Neural crest cell (in vitro differentiated cells): ENCODE data around the gene NRXN3. TPM values are rescaled to one million over a fixed set of nuclear protein-coding genes. Genes with fewer than 3 reads are reported as not detected.

Source experiments
- DNase-seq: peaks from one replicate; pipeline ENCODE4 v3.0.0; 2021; ENCODE audit warnings: low read depth, mixed read lengths, low spot score
- H3K27ac Mint-ChIP-seq: one replicate; pipeline ENCODE4 v1.8.0; 2021; ENCODE audit warnings: mild to moderate bottlenecking, mixed read lengths; ENCODE audit not compliant: unreplicated experiment
- H3K27me3 Mint-ChIP-seq: 2 replicates; pipeline ENCODE4 v1.8.0; 2021; ENCODE audit warnings: low read depth, mild to moderate bottlenecking, mixed read lengths
- H3K36me3 Mint-ChIP-seq: 2 replicates; pipeline ENCODE4 v1.8.0; 2021; ENCODE audit warnings: low read depth, mild to moderate bottlenecking, mixed read lengths
- H3K4me1 Mint-ChIP-seq: 2 replicates; pipeline ENCODE4 v1.8.0; 2021; ENCODE audit warnings: mixed read lengths
- H3K4me3 Mint-ChIP-seq: one replicate; pipeline ENCODE4 v1.8.0; 2021; ENCODE audit warnings: mild to moderate bottlenecking, mixed read lengths
- H3K9me3 Mint-ChIP-seq: 2 replicates; pipeline ENCODE4 v1.8.0; 2021; ENCODE audit warnings: mixed read lengths
- total RNA-seq: library from RNA; stranded (reverse); gene quantifications from 2 replicates; pipeline ENCODE4 v1.2.1, GENCODE V29; 2021
- TF ChIP-seq, protein P1 (sequence below): fragments of 200-600 bp; sonication (generic); conservative IDR thresholded peaks from 2 replicates; pipeline ENCODE4 v1.5.0; 2021; ENCODE audit warnings: antibody characterized with exemption, mild to moderate bottlenecking

Gene NRXN3
- total RNA-seq, 1 donor from 2014 or later, result 2.5 TPM

DNA sequence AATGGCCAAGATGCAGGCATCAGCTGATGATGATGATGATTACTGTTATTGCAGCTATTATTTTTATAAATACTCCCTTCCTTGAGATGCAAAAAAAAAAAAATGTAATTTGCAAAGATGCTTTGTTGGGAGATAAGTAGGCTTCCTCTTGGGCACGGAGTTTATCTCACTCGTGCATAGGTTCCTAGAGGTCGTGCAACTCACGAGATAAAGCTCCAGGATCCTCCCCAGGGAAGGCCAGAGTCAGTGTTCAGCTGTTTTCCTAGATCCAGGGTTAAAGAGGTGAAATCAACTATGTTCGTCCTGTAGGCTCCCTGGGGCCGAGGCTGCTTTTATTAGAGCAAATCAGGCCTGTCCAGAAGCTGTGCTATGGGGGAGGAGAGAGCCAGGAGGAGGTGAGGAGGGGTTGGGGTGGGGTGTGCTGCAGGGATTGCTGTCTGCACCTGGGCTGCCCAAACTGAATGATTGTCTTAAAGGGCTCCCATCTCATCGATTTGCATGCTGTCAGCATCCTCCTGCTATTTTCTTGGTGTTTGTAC is 270.3 kb downstream of the NRXN3 start:
- Mint-ChIP-seq H3K4me3 (no peak overlapping the region), H3K27ac (peak overlapping the region; percentile 24), H3K4me1 (no peaks in the 10 kb centered on the region), H3K9me3 (no peaks in the 10 kb centered on the region), H3K36me3 (no peaks in the 10 kb centered on the region), H3K27me3 (peaks cover 46% of the 10 kb centered on the region)
- TF ChIP-seq, protein P1, sequence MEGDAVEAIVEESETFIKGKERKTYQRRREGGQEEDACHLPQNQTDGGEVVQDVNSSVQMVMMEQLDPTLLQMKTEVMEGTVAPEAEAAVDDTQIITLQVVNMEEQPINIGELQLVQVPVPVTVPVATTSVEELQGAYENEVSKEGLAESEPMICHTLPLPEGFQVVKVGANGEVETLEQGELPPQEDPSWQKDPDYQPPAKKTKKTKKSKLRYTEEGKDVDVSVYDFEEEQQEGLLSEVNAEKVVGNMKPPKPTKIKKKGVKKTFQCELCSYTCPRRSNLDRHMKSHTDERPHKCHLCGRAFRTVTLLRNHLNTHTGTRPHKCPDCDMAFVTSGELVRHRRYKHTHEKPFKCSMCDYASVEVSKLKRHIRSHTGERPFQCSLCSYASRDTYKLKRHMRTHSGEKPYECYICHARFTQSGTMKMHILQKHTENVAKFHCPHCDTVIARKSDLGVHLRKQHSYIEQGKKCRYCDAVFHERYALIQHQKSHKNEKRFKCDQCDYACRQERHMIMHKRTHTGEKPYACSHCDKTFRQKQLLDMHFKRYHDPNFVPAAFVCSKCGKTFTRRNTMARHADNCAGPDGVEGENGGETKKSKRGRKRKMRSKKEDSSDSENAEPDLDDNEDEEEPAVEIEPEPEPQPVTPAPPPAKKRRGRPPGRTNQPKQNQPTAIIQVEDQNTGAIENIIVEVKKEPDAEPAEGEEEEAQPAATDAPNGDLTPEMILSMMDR, result no peak
- no peak for DNase-seq

DNA sequence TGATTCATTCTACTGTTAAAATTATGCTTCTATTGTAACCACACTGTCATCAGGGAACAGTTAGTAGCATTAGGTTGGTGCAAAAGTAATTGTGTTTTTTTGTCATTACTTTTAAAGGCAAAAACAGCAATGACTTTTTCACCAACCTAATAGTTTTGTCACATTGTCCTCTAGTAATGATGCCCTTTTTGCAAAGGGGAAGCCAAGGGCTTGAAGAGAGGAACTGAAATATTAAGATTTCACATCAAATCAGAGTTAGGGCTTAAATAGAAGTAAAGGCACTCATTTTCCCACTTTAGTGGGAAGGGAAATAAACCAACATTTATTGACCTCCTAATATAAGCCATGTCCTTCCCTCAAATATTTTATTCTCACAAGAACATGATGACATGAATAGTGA is 273.7 kb downstream of the NRXN3 start:
- Mint-ChIP-seq H3K4me3 (no peak overlapping the region), H3K4me1 (no peaks in the 10 kb centered on the region), H3K36me3 (no peaks in the 10 kb centered on the region), H3K27me3 (peaks cover 38% of the 10 kb centered on the region), H3K27ac (no peak overlapping the region), H3K9me3 (no peaks in the 10 kb centered on the region)
- no peak for DNase-seq
- TF ChIP-seq, protein P1, result no peak

DNA sequence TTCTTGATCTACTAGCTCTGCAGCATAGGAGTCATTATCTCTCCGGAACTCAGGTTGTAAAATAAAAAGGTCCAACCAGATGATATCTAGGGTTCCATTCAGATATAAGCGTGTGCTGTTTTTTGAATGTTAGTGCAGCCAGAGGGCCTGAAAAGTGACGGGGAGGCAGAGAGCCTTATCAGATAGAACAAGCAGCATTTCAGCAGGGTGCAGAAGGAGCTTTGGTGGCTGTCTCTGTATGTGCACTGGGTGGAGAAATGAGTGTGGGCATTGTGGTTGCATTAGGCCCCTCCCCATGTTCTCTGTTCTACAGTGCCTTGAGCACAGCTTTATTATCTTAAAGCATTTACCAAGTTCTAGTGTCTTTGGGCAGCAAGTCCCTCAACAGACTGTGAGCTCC is 275.1 kb downstream of the NRXN3 start:
- no peak for DNase-seq
- Mint-ChIP-seq H3K27me3 (peaks cover 29% of the 10 kb centered on the region), H3K27ac (no peak overlapping the region), H3K36me3 (no peaks in the 10 kb centered on the region), H3K4me1 (no peaks in the 10 kb centered on the region), H3K9me3 (no peaks in the 10 kb centered on the region), H3K4me3 (no peak overlapping the region)
- TF ChIP-seq, protein P1, result no peak

DNA sequence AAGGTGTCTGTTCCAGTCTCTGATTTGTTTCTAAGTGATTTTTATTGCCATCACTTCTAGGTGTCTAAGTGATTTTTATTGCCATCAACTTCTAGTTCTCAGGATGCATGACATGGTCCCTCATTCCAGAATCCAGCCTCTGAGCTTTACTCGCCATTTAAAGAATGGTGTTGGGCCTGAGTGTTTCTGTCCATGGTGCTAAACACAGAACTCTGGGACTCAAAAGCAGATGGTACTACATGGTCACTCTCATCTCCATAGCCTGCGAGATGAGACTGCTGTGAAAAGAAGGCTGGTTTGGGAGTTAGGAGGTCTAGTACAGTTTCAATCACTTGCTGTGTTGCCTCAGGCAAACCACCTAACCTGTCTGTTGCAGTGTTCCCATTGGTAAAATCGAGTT is 276.6 kb downstream of the NRXN3 start:
- TF ChIP-seq, protein P1, result no peak
- Mint-ChIP-seq H3K4me3 (no peak overlapping the region), H3K9me3 (no peaks in the 10 kb centered on the region), H3K4me1 (no peaks in the 10 kb centered on the region), H3K27me3 (peaks cover 24% of the 10 kb centered on the region), H3K27ac (no peak overlapping the region), H3K36me3 (no peaks in the 10 kb centered on the region)
- DNase-seq, result no peak

DNA sequence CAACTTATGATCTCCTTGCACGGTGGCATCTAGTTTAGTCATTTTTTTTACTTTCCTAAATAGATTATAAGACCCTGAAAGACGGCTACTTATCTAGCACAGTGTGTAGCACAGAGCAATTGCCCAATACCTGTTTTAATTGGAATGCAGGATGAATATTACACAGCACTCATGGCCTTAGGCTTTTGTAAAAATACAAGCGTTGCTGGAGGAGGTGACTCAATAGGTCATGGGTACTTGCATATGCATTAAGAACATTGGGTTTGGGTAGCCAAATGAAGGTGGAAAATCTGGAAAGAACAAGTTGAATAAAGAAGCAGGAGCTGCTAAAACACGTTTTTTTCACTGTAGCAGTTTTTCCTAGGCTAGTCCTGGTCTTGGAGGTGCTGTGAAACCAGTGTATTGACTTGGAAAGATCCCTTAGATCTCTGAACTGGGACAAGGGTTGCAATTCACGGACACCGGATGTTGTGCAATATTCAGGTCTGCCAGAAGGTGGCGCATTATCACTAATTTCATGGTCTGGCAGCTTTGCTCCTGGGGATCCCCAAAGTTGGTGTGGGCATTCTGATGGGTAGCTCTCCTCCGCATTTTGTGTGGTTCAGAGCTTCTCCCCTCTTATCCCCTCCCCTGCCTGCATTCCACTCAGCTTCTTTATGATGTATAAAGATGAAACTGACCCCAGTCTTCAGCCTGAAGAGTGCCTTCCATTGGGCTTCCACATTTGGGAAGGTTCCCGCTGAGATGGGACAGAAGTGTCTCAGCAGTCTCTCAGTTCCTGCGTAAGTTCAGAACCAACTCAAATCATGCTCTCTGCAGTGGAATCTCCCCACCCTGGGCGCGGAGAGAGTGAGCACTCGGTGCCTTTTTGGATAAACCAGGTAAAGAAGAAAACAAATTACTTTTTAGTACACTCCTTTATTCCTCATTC is 278.3 kb downstream of the NRXN3 start:
- Mint-ChIP-seq H3K27ac (no peak overlapping the region), H3K4me3 (no peak overlapping the region), H3K27me3 (peaks cover 23% of the 10 kb centered on the region), H3K36me3 (no peaks in the 10 kb centered on the region), H3K4me1 (no peaks in the 10 kb centered on the region), H3K9me3 (no peaks in the 10 kb centered on the region)
- DNase-seq, result peak; percentile 69
- TF ChIP-seq, protein P1, result peak; percentile 77
